Stimulated activated effector memory CD8-positive, alpha-beta T cell treated with anti-CD3 and anti-CD28 coated beads, Interleukin-12 subunit alpha, Interleukin-12 subunit beta, amount 100 ng/mL, for 72 hours (primary cell): ENCODE data around the gene TPCN2.

ENCODE experiments used
- ATAC-seq: fragments of 150-1000 bp; cut with Tn5 transposase; 2 replicates; pipeline ENCODE4 v1.10.0; 2021
- DNase-seq, 2 donors: peaks; one replicate each; pipeline ENCODE4 v3.0.0; 2021 to 2022; ENCODE audit warnings: low spot score in 2 of 2
- H3K27ac Mint-ChIP-seq: one replicate; pipeline ENCODE4 v1.8.0; 2022; ENCODE audit warnings: mild to moderate bottlenecking, mixed read lengths
- H3K36me3 Mint-ChIP-seq: one replicate; pipeline ENCODE4 v1.8.0; 2022; ENCODE audit warnings: mild to moderate bottlenecking, mixed read lengths
- H3K4me1 Mint-ChIP-seq: one replicate; pipeline ENCODE4 v1.8.0; 2022; ENCODE audit warnings: mixed read lengths
- H3K4me3 Mint-ChIP-seq: one replicate; pipeline ENCODE4 v1.8.0; 2022; ENCODE audit warnings: mild to moderate bottlenecking, mixed read lengths
- H3K9me3 Mint-ChIP-seq: one replicate; pipeline ENCODE4 v1.8.0; 2022; ENCODE audit warnings: mixed read lengths

TPCN2 gene

GRCh38 chr11:69006816-69007215 lies 41.9 kb upstream of the TPCN2 start:
- peaks cover 10% of the 10 kb centered on the region for H3K4me1 Mint-ChIP-seq
- H3K4me3 Mint-ChIP-seq: no peak overlapping the region
- ATAC-seq: no peak
- H3K9me3 Mint-ChIP-seq: no peaks in the 10 kb centered on the region
- no peak for DNase-seq
- H3K36me3 Mint-ChIP-seq: no peaks in the 10 kb centered on the region
- no peak overlapping the region for H3K27ac Mint-ChIP-seq

GRCh38 chr11:69007975-69008381 lies 40.8 kb upstream of the TPCN2 start:
- Mint-ChIP-seq H3K4me3 (no peak overlapping the region), H3K4me1 (peaks cover 11% of the 10 kb centered on the region), H3K36me3 (no peaks in the 10 kb centered on the region), H3K27ac (no peak overlapping the region), H3K9me3 (no peaks in the 10 kb centered on the region)
- ATAC-seq (no peak), DNase-seq (no peak)

GRCh38 chr11:69008737-69009440 lies 39.8 kb upstream of the TPCN2 start:
- Mint-ChIP-seq H3K9me3 (no peaks in the 10 kb centered on the region), H3K27ac (no peak overlapping the region), H3K4me1 (peaks cover 11% of the 10 kb centered on the region), H3K36me3 (no peaks in the 10 kb centered on the region), H3K4me3 (no peak overlapping the region)
- ATAC-seq (no peak), DNase-seq (no peak)

DNA sequence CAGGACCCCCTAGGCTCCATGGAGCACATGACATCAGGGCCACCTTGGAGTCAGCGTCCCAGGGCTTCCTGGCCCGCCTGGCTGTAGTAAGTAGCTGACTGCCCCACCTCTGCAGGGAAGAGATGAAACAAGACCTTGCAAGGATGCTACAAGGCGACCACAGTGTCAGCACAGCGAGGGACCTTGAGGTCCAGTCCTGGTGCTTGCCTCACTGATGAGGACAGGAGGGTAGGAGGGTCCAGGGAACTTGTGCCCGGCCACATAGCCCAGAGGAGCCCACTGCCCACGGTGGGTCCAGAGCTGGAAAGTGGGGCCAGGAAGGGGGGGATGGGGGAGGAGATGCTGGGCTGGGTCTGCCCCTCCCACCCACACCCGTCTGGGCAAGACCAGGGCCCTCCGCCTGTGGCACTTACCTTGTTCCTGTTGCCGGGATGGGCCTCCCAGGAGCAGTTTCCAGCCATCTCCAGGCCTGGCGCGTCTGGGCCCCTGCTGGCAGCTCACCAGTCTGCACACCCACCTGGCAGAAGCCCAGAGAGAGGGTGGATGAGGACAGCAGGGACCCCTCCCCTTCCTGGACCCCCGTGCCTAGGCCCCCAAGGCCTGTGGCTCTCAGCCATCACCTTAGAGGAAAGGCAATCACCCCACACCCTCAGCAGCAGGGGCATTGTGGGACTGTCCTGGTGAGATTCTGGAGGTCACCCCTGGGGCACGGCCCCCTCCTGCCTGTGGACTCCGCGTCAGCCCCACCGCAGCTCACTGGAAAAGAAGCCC lies 39.1 kb upstream of the TPCN2 start:
- Mint-ChIP-seq H3K4me3 (no peak overlapping the region), H3K9me3 (no peaks in the 10 kb centered on the region), H3K27ac (no peak overlapping the region), H3K4me1 (peaks cover 11% of the 10 kb centered on the region), H3K36me3 (no peaks in the 10 kb centered on the region)
- DNase-seq (no peak), ATAC-seq (no peak)

DNA sequence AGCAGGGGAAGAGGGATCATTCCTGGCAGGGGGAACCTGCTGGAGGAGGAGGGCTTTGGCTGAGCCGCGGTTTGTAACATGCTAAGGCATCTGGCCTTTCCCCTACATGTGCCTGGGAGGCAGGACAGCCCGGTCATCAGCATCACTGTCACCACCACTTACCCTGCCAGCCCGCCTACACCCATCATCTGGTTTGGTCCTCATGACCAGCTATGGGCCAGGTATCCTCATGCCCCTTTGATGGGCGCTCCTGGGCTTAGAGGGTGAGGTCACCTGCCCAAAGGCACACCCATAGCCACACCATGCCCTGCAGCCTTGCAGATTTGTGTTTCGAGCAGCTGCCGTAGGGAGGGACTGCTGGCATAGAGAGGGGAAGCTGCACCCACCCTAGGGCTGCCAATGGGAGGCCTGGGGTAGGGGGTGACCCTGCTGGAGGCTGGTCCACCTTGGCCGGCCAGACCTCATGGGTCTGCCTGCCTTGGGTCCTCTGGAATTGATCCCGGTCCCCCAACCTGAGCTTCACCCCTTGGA lies 38.3 kb upstream of the TPCN2 start:
- Mint-ChIP-seq H3K4me1 (peaks cover 8% of the 10 kb centered on the region), H3K36me3 (no peaks in the 10 kb centered on the region), H3K9me3 (no peaks in the 10 kb centered on the region), H3K4me3 (no peak overlapping the region), H3K27ac (no peak overlapping the region)
- no peak for ATAC-seq
- DNase-seq: no peak

DNA sequence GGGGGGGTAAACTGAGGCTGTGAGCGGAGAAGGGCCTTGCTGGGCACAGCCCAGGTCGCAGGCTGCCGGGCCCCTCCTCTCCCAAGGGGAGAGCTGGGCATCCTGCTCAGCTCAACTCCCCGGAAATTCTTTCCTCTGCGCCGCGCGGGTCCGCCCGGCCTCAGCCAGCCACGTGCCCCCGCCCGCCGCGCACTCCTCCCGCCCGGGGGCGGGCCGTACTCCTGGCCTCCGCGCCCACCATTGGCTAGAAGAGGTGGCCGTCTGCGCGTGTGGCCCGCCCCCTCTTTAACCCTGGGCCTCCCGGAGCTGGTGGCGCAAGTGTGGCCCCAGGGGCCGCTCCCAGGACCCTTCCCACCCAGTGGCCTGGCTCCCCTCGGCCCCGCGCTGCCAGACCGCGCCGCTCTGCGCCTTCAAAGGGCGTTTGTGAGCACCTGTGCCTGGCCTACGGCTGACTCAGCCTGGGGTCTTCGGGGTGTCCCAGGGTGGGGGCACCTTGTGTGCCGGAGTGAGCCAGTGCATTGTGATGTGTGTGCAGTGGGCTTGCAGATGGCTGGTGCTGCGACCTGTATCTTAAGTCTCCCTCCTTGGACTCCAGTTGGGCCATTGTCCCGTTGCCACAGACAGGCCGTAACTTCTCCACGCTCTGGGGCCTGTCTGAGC lies 37.6 kb upstream of the TPCN2 start:
- Mint-ChIP-seq H3K9me3 (no peaks in the 10 kb centered on the region), H3K36me3 (no peaks in the 10 kb centered on the region), H3K27ac (no peak overlapping the region), H3K4me3 (no peak overlapping the region), H3K4me1 (peaks cover 5% of the 10 kb centered on the region)
- ATAC-seq (peak; percentile 47), DNase-seq (no peak)

DNA sequence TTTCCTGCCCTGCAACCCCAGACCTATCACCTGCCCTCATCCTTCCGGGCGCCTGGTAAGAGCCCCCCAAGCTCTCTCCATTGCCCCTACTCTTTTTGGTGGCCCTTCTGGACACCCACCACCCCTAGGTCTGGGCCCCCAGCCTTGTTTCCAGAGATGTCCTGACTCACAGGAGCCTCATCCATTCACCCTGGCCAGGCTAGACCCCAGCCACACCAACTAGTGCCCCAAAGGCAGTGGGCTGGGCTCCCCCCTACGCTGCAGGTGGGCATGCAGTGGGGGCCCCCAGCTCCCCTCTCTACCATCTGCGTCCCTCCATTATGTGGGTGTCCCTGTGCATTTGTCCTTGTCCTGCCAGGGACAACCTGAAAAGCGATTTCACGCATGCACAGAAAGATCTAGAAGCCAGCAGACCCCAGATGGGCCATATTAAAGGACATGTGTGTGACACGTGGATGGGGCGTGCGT lies 37.1 kb upstream of the TPCN2 start:
- peaks cover 5% of the 10 kb centered on the region for H3K4me1 Mint-ChIP-seq
- DNase-seq: no peak
- no peaks in the 10 kb centered on the region for H3K9me3 Mint-ChIP-seq
- H3K27ac Mint-ChIP-seq: no peak overlapping the region
- no peaks in the 10 kb centered on the region for H3K36me3 Mint-ChIP-seq
- H3K4me3 Mint-ChIP-seq: no peak overlapping the region
- ATAC-seq: no peak

- Mint-ChIP-seq H3K9me3 (no peaks in the 10 kb centered on the region), H3K36me3 (no peaks in the 10 kb centered on the region), H3K27ac (no peak overlapping the region), H3K4me3 (no peak overlapping the region), H3K4me1 (peaks cover 5% of the 10 kb centered on the region)
- no peak for ATAC-seq
- DNase-seq: no peak
Measured at GRCh38 chr11:69012092-69013008, 36.4 kb upstream of the TPCN2 start.

DNA sequence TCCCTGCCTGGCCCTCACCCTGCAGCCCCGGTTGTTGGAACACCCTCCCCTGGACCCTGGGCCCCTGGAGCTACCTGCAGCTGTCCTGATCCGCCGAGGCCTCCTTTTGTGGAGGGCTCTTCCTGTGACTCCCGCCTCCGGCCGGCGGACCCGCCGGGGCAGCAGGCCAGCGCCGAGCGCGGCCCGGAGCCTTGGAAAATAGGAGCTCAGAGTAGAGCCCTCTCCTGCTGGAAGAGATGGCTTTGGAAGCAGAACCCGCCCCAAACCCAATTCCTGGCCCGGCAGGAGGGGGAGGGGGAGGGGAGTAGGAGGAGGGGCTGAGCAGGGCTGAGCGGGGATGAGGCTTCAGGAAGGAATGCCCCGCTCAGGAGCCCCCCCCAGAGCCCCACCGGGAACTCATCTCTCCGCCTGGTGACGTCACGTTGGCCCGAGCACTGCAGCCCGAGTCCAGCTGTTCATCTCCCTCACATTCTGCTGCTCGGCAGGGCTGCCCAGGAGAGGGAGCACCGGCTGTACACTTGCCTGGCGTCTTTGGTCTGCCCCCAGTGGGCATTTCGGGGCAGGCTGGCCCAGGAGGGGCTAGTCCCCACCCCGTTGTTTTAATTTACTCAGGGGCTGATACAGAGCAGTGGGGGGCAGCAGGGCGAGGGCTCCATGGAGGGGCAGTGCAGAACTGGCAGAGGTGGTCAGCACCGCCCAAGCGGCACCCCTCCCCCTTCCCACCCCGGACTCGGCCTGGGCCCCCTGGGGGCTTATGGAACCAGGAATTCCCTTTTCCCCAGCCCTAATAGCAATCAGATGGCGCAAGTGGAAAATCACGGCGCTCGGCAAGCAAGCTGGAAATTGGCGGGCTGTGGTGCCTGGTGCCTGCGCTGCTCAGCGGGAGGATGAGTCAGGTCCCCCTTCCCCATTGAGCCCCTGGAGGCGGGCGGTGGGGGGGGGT lies 35.5 kb upstream of the TPCN2 start, which contains the start of gene MRGPRF:
Gene MRGPRF (minus strand): TSS at position 238 of the 943 bp plus-strand sequence. CDS start 3,345 bp downstream, outside the sequence.
- Mint-ChIP-seq H3K9me3 (no peaks in the 10 kb centered on the region), H3K4me1 (peaks cover 5% of the 10 kb centered on the region), H3K27ac (no peak within 1 kb of the TSS), H3K4me3 (no peak within 1 kb of the TSS), H3K36me3 (no peaks in the 10 kb centered on the region)
- ATAC-seq (no peak), DNase-seq (no peak)

- no peaks in the 10 kb centered on the region for H3K9me3 Mint-ChIP-seq
- H3K4me3 Mint-ChIP-seq: no peak overlapping the region
- ATAC-seq: no peak
- DNase-seq: no peak
- H3K36me3 Mint-ChIP-seq: no peaks in the 10 kb centered on the region
- H3K4me1 Mint-ChIP-seq: peaks cover 5% of the 10 kb centered on the region
- H3K27ac Mint-ChIP-seq: no peak overlapping the region
Measured at GRCh38 chr11:69014084-69014851, 34.5 kb upstream of the TPCN2 start.

DNA sequence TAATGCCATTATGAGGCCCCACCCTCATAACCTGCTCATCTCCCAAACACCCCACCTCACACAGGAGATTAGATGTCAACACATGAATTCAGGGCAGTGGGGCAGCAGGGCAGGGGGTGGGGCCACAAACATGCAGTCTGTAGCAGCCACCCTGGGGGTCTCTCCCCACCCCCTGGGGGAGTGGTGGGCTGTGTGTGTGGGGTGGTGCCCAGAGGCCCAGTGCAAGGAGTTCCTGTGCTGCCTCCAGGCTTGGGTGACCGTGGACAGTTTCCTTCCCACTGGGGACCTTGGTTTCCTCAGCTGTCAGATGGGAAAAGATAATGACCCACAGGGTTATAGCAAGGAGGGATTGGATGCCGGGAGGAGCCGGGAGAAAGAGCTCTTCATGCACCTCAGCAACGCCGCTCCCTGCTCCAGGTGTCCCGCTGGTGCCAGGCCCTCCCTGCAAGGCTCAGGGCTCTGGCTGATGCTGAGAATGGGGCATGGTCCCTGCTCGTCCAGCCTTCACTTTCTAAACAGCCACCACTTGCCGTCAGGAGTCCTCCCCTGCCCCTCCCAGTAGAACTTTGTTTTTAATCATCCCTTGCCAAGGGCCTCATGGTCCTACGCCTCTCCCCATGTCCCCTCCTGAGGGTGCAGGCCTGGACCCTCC lies 33.7 kb upstream of the TPCN2 start:
- Mint-ChIP-seq H3K4me3 (no peak overlapping the region), H3K27ac (no peak overlapping the region), H3K4me1 (peaks cover 5% of the 10 kb centered on the region), H3K9me3 (no peaks in the 10 kb centered on the region), H3K36me3 (no peaks in the 10 kb centered on the region)
- DNase-seq (no peak), ATAC-seq (no peak)

GRCh38 chr11:69017951-69018350 lies 30.8 kb upstream of the TPCN2 start:
- H3K9me3 Mint-ChIP-seq: no peaks in the 10 kb centered on the region
- no peaks in the 10 kb centered on the region for H3K4me1 Mint-ChIP-seq
- DNase-seq: no peak
- no peak overlapping the region for H3K27ac Mint-ChIP-seq
- H3K4me3 Mint-ChIP-seq: no peak overlapping the region
- H3K36me3 Mint-ChIP-seq: no peaks in the 10 kb centered on the region
- no peak for ATAC-seq

DNA sequence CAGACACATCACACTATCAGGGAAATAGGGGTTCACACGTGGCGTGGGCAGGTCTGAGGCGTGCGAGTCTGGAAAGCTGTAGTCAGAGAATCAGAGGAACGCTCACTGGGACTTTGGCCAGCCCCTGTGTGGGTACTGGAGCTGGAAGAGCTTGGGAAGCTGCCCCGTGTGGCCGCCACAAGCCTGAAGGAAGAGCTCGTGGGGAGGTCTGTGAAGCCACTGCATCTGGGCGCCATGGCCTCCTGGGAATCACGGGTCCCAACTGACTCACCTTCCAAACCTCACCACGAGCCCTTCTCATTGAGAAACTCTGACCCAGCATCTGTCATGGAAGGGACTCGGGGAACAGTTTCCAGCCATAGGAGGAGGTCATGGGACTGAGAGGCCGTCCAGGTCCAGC lies 29.8 kb upstream of the TPCN2 start:
- Mint-ChIP-seq H3K9me3 (no peaks in the 10 kb centered on the region), H3K4me1 (no peaks in the 10 kb centered on the region), H3K4me3 (no peak overlapping the region), H3K27ac (no peak overlapping the region), H3K36me3 (no peaks in the 10 kb centered on the region)
- DNase-seq (no peak), ATAC-seq (no peak)
